Upper lobe of left lung (tissue), 6 donors: ENCODE measurements around the gene CAVIN3. TPM values are rescaled to one million over a fixed set of nuclear protein-coding genes. Genes with fewer than 3 reads are reported as not detected.

Source experiments
- ATAC-seq, 2 donors: fragments of 200-7000 bp; cut with Tn5 transposase; one replicate each; pipeline ENCODE4 v1.9.1; 2022; ENCODE audit warnings: mild to moderate bottlenecking in 2 of 2, moderate library complexity in 2 of 2; ENCODE audit not compliant: low FRiP score in 2 of 2
- DNase-seq, 2 donors: peaks; one replicate each; pipeline ENCODE4 v3.0.0-alpha.2; 2019 to 2020
- H3K27ac ChIP-seq, 4 donors: fragments of 200-600 bp; sonication (generic); one replicate each; pipeline ENCODE4 v1.5.1; 2016 to 2019
- H3K27me3 ChIP-seq, 4 donors: fragments of 200-600 bp; sonication (generic); one replicate each; pipeline ENCODE4 v1.5.1; 2017 to 2019
- H3K36me3 ChIP-seq, 4 donors: fragments of 200-600 bp; sonication (generic); one replicate each; pipeline ENCODE4 v1.5.1; 2016 to 2019
- H3K4me1 ChIP-seq, 4 donors: fragments of 200-600 bp; sonication (generic); one replicate each; pipeline ENCODE4 v1.5.1; 2018 to 2019
- H3K4me3 ChIP-seq, 4 donors: fragments of 200-600 bp; sonication (generic); one replicate each; pipeline ENCODE4 v1.5.1; 2017 to 2019; ENCODE audit warnings: mild to moderate bottlenecking in 2 of 4, moderate library complexity in 1 of 4
- H3K9me3 ChIP-seq, 4 donors: fragments of 200-600 bp; sonication (generic); one replicate each; pipeline ENCODE4 v1.5.1; 2018 to 2019
- EP300 ChIP-seq, 4 donors: sonication (generic); formaldehyde crosslinking; IDR thresholded peaks; one replicate each; pipeline ENCODE4 v1.5.1; 2017; ENCODE audit warnings: antibody characterized with exemption in 4 of 4, control low read depth in 2 of 4
- POLR2A ChIP-seq, 4 donors: fragments of 450-650 bp; IDR thresholded peaks; one replicate each; pipeline ENCODE4 v1.5.1; 2016 to 2017; ENCODE audit warnings: antibody characterized with exemption in 4 of 4, mild to moderate bottlenecking in 2 of 4
- POLR2AphosphoS5 ChIP-seq, 2 donors: sonication (generic); formaldehyde crosslinking; IDR thresholded peaks; one replicate each; pipeline ENCODE4 v1.5.1; 2017; ENCODE audit warnings: antibody characterized with exemption in 2 of 2
- WGBS, 2 donors: methylation state at CpG; one replicate each; pipeline ENCODE4 v1.1.5; 2017 to 2018; 5-methylcytosine and 5-hydroxymethylcytosine counted together
- total RNA-seq, 6 donors: library from RNA; depleted of rRNA in 4 of 6; stranded (reverse); fragments of >200 nt in 4 of 6; gene quantifications; one replicate each; pipeline versions ENCODE4 v1.1.0 to v1.2.1, GENCODE V29; 2016 to 2021
- TF ChIP-seq, protein P1 (sequence below), 6 experiments: fragments of 450-650 bp in 4 of 6; fragments of 200-600 bp in 2 of 6; sonication (generic) in 2 of 6; IDR thresholded peaks; one replicate each; pipeline ENCODE4 v1.5.1; 2016 to 2019; ENCODE audit warnings: antibody characterized with exemption in 6 of 6
- donor health status: DM: no; HTN: no; CAD: no; lungs with moderate emphysema.
- donor health status: DM: no; HTN: yes; CAD: no; lungs with severe emphysema.

The CAVIN3 gene
- total RNA-seq, 6 donors from 2014 or later = 45.1 to 173 (median 65.8) TPM

DNA sequence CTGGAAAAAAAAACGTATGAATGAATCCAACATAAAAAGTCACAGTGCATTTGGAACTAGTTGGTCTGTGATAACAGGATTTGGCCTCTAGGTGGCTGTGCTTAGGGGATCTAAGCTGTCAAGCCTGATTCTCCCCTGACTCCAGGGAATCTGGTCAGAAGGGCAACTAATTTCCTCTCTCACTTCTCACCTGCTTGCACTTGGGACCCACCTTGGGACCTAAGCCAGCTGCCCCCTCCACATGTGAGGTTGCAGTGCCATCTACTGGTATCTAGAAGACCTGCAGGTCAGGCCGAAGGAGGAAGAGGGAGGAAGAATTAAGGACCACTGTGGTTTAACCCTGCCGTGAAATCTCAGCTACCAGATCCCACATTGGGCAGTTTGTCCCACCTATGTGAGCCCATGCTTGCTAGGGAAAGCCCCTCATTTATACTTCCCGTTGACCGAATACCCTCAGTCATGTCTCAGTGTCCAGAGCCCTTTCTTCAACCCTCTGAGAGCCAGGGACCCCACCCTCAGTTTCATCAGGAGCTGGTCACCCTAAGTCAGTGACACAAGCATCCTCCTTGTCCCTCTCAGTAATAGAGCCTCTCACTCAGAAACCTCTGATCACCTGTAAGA, 33.2 kb upstream of the CAVIN3 start:
- Histone ChIP-seq H3K36me3 (no peaks in the 10 kb centered on the region), H3K27ac (no peak overlapping the region), H3K4me1 (peaks cover 3 to 14% (median 4%) of the 10 kb centered on the region in 4 donors), H3K4me3 (no peak overlapping the region), H3K27me3 (no peaks in the 10 kb centered on the region), H3K9me3 (no peaks in the 10 kb centered on the region)
- WGBS, 2 donors = 1 to 7% methylated on average over 5 of the region's 5 CpGs
- DNase-seq (peak in 1 of 2 donors; percentile 74), ATAC-seq (peak; percentile 79 to 81)
- TF ChIP-seq, protein P1, sequence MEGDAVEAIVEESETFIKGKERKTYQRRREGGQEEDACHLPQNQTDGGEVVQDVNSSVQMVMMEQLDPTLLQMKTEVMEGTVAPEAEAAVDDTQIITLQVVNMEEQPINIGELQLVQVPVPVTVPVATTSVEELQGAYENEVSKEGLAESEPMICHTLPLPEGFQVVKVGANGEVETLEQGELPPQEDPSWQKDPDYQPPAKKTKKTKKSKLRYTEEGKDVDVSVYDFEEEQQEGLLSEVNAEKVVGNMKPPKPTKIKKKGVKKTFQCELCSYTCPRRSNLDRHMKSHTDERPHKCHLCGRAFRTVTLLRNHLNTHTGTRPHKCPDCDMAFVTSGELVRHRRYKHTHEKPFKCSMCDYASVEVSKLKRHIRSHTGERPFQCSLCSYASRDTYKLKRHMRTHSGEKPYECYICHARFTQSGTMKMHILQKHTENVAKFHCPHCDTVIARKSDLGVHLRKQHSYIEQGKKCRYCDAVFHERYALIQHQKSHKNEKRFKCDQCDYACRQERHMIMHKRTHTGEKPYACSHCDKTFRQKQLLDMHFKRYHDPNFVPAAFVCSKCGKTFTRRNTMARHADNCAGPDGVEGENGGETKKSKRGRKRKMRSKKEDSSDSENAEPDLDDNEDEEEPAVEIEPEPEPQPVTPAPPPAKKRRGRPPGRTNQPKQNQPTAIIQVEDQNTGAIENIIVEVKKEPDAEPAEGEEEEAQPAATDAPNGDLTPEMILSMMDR (IDR thresholded peaks at IDR 0.05) = peak; percentile 85 to 93 (median 89)
- TF ChIP-seq POLR2AphosphoS5 (IDR thresholded peaks at IDR 0.05) (no peak), EP300 (IDR thresholded peaks at IDR 0.05) (no peak), POLR2A (IDR thresholded peaks at IDR 0.05) (no peak)

DNA sequence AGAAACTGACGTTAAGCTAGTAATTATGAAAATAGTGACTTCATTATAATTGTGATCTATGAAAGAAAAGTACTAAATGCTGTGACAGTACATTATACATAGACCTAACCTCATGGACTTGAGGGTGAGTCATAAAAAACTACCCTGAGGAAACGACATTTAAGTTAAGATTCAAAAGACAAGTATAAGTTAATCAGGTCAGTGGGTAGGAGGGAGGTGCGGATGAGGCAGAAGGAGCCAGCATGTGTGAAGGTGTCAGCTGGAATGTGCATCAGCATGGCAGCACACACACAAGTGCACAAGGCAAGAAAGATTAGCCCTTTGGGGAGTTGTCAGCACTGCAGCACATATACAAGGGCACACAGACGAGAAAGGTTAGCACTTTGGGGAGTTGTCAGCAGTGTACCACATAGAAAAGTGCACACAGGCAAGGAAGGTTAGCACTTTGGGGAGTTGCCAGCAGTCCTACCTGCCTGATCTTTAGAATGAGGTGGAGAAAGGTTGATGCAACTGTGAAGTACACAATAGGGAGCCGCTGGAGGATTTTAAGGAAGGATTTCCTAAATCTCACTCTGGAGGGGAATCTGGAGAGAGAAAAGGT, 31.6 kb upstream of the CAVIN3 start:
- H3K27me3 ChIP-seq = no peaks in the 10 kb centered on the region
- DNase-seq (no peak), ATAC-seq (no peak)
- TF ChIP-seq, protein P1 (IDR thresholded peaks at IDR 0.05) = no peak
- TF ChIP-seq EP300 (IDR thresholded peaks at IDR 0.05) (no peak), POLR2AphosphoS5 (IDR thresholded peaks at IDR 0.05) (no peak), POLR2A (IDR thresholded peaks at IDR 0.05) (no peak)
- H3K36me3 ChIP-seq = no peaks in the 10 kb centered on the region
- H3K9me3 ChIP-seq = no peaks in the 10 kb centered on the region
- peaks cover 3 to 10% (median 4%) of the 10 kb centered on the region in 4 donors for H3K4me1 ChIP-seq
- WGBS, 2 donors = 80 to 91% methylated on average over 5 of the region's 5 CpGs
- H3K27ac ChIP-seq = no peak overlapping the region
- no peak overlapping the region for H3K4me3 ChIP-seq

DNA sequence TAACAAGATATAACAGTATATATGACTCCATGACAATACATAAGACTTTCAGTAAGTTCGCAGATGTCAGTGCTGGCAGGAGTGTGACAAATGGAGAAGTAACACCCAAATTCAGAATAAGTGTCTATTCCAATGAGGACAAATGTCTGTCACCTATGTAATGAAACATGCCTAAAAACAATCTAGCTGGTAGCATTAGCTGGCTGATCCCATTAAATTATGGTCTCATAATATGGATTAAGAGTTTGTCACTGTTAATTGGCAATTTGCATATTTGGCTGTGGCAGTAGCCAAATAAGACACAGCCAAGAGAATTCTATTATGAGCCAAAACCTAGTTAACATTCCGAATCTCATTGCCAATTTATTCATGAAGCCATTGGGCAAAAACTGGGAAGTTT, 30.2 kb upstream of the CAVIN3 start:
- ATAC-seq (no peak), DNase-seq (no peak)
- H3K27me3 ChIP-seq = no peaks in the 10 kb centered on the region
- WGBS, 2 donors = 81 to 84% methylated on average over 2 of the region's 2 CpGs
- H3K4me3 ChIP-seq = no peak overlapping the region
- H3K36me3 ChIP-seq = no peaks in the 10 kb centered on the region
- peaks cover 0 to 5% (median 0%) of the 10 kb centered on the region in 4 donors for H3K4me1 ChIP-seq
- TF ChIP-seq POLR2A (IDR thresholded peaks at IDR 0.05) = no peak
- no peak for TF ChIP-seq EP300 (IDR thresholded peaks at IDR 0.05)
- TF ChIP-seq POLR2AphosphoS5 (IDR thresholded peaks at IDR 0.05) = no peak
- TF ChIP-seq, protein P1 (IDR thresholded peaks at IDR 0.05) = no peak
- H3K27ac ChIP-seq = no peak overlapping the region
- no peaks in the 10 kb centered on the region for H3K9me3 ChIP-seq

DNA sequence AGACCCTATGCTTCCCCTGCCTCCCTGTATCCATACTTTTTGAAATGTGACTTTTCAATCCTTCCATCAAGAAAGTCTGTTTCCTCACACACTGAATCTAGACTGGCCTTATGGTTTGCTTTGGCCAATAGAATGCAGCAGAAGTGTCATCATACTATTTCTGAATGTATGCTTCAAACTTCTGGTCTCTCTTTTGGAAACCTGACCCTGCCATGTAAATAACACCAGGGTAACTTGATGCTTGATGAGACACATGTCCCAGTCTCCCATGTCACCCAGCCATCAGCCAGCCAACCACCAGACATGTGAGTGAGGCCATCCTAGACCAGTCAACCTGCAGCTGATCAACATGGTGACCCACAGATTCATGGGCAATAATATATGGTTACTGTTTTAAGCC, 29.7 kb upstream of the CAVIN3 start:
- Histone ChIP-seq H3K9me3 (no peaks in the 10 kb centered on the region), H3K27me3 (no peaks in the 10 kb centered on the region), H3K27ac (no peak overlapping the region), H3K4me3 (no peak overlapping the region), H3K36me3 (no peaks in the 10 kb centered on the region), H3K4me1 (peaks cover 0 to 5% (median 0%) of the 10 kb centered on the region in 4 donors)
- no peak for TF ChIP-seq POLR2A (IDR thresholded peaks at IDR 0.05)
- TF ChIP-seq, protein P1 (IDR thresholded peaks at IDR 0.05) = no peak
- TF ChIP-seq EP300 (IDR thresholded peaks at IDR 0.05) = no peak
- TF ChIP-seq POLR2AphosphoS5 (IDR thresholded peaks at IDR 0.05) = no peak
- DNase-seq (no peak), ATAC-seq (no peak)

DNA sequence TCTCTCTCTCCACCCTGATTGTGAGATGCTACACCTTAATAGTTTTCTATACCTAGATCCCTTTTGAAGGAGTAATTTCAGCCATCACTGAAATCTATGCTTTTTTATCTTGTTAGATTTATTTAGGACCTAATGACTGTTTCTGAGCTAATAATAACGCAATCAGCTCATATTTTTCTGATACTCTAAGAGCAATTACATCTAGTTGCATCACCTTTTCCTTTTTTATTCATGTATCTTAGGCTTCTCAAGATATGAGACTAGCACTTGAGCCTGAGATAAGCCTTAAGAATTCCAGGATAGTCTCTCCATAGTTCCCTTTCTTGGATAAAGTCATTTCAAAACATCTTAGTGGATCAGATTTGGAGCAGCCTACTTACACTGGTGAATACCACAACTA, 25.1 kb upstream of the CAVIN3 start:
- Histone ChIP-seq H3K27me3 (no peaks in the 10 kb centered on the region), H3K36me3 (no peaks in the 10 kb centered on the region), H3K9me3 (no peaks in the 10 kb centered on the region), H3K27ac (no peak overlapping the region), H3K4me3 (no peak overlapping the region), H3K4me1 (no peaks in the 10 kb centered on the region)
- TF ChIP-seq, protein P1 (IDR thresholded peaks at IDR 0.05) = no peak
- no peak for TF ChIP-seq EP300 (IDR thresholded peaks at IDR 0.05)
- no peak for TF ChIP-seq POLR2A (IDR thresholded peaks at IDR 0.05)
- no peak for TF ChIP-seq POLR2AphosphoS5 (IDR thresholded peaks at IDR 0.05)
- ATAC-seq (no peak), DNase-seq (no peak)
- WGBS, 2 donors = 79 to 91% methylated on average over 1 of the region's 1 CpG
